Stimulated activated effector memory CD8-positive, alpha-beta T cell treated with anti-CD3 and anti-CD28 coated beads, Interleukin-12 subunit alpha, Interleukin-12 subunit beta, amount 100 ng/mL, for 72 hours (primary cell): ENCODE results near the gene PRSS56.
A peak's percentile ranks its signal among the peaks of the same experiment; 100 is the strongest.

Experiments
- ATAC-seq: fragments of 150-1000 bp; cut with Tn5 transposase; 2 replicates; pipeline ENCODE4 v1.10.0; 2021
- DNase-seq, 2 donors: peaks; one replicate each; pipeline ENCODE4 v3.0.0; 2021 to 2022; ENCODE audit warnings: low spot score in 2 of 2
- H3K27ac Mint-ChIP-seq: one replicate; pipeline ENCODE4 v1.8.0; 2022; ENCODE audit warnings: mild to moderate bottlenecking, mixed read lengths
- H3K36me3 Mint-ChIP-seq: one replicate; pipeline ENCODE4 v1.8.0; 2022; ENCODE audit warnings: mild to moderate bottlenecking, mixed read lengths
- H3K4me1 Mint-ChIP-seq: one replicate; pipeline ENCODE4 v1.8.0; 2022; ENCODE audit warnings: mixed read lengths
- H3K4me3 Mint-ChIP-seq: one replicate; pipeline ENCODE4 v1.8.0; 2022; ENCODE audit warnings: mild to moderate bottlenecking, mixed read lengths
- H3K9me3 Mint-ChIP-seq: one replicate; pipeline ENCODE4 v1.8.0; 2022; ENCODE audit warnings: mixed read lengths

Gene PRSS56

DNA sequence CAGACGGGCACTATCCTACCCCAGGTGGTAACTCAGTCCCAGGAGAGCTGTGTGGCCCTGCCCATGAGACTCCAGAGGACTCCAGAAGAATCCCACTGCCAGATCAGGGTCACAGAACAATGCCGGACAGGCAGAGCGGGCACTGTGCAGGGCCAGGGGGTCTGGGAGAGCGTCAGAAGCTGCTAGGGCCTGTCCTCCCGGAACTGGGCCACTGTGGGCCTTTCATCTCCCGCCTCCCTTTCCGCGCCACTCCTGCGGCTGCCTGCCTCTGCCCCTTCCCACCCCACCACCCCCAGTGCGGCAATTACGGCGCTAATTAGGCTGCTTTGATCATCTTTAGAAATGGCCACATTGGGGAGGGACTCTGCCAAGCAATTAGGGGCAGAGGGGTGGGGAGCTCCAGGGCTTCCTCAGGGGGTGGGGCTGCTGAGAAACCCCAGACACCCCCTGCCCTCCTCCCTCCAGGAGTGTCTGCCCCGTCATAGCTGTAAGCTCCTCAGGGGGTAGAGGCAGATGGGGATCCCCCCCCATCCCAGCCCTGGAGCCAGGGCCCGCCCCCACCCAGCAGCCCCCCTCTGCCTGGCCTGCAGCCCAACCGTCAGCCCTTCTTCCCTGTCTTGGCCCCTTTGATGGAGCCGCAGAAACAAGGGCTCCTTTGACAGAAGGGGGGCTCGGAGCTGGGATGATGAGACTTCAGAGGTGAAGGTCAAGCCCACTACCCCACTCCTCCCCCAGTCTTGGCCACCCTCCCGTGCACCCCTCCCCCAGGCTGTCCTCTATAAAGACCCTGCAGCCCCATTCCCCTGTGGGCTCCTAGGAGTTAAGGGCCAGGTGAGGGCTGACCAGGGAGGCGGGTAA, at the start of gene PRSS56:
PRSS56 (plus strand) TSS at position 808 of the 858 bp plus-strand sequence. CDS start 211 bp downstream, outside the sequence.
- Mint-ChIP-seq H3K4me3 (peak within 1 kb of the TSS; percentile 53), H3K4me1 (peaks cover 11% of the 10 kb centered on the region), H3K36me3 (peaks cover 5% of the 10 kb centered on the region), H3K27ac (no peak within 1 kb of the TSS), H3K9me3 (no peaks in the 10 kb centered on the region)
- DNase-seq (no peak), ATAC-seq (no peak)

DNA sequence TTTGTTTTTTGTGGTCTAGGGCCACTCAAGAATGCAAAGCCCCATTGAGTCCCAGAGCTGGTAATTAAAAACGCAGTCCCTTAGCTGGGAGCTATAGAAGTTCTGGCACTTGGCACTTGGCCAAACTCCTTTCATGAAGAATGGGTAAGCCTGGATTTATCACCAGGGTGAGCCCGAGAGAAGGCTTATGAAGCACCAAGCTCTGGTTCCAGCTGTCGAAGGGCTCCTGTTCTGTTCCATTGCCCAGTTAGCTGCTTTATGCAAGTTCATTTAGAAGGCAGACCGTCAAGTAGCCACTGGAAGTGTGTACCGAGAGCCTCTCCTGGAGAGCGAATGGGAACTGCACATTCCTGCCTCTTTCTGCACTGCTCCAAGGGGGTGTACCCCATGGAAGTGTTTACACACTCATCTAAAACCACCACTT, 46.7 kb upstream of the PRSS56 start:
- H3K4me1 Mint-ChIP-seq: no peaks in the 10 kb centered on the region
- no peaks in the 10 kb centered on the region for H3K36me3 Mint-ChIP-seq
- DNase-seq (no peak), ATAC-seq (no peak)
- no peak overlapping the region for H3K4me3 Mint-ChIP-seq
- H3K9me3 Mint-ChIP-seq: peaks cover 9% of the 10 kb centered on the region
- H3K27ac Mint-ChIP-seq: no peak overlapping the region

DNA sequence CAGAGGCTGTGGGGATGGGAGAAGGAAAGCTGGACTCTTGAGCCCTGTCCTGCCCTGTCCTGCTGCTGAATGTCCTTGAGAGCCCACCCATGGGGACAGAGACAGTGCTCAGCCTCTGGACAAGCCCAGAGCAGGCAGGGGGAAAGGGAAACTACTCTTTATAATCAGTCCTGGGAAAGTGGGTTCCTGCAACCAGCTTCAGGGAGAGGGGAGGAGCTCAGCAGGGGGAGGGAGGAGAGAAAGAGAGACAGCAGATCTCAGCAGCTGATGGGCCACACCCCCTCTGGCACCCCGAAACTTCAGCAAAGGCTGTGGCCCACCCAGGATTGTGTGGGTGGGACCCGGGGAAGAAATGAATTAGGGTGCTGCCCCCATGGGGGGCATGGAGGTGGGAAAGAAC, 44.1 kb upstream of the PRSS56 start:
- ATAC-seq (no peak), DNase-seq (no peak)
- H3K4me3 Mint-ChIP-seq: no peak overlapping the region
- H3K4me1 Mint-ChIP-seq: no peaks in the 10 kb centered on the region
- no peak overlapping the region for H3K27ac Mint-ChIP-seq
- peaks cover 9% of the 10 kb centered on the region for H3K9me3 Mint-ChIP-seq
- no peaks in the 10 kb centered on the region for H3K36me3 Mint-ChIP-seq

DNA sequence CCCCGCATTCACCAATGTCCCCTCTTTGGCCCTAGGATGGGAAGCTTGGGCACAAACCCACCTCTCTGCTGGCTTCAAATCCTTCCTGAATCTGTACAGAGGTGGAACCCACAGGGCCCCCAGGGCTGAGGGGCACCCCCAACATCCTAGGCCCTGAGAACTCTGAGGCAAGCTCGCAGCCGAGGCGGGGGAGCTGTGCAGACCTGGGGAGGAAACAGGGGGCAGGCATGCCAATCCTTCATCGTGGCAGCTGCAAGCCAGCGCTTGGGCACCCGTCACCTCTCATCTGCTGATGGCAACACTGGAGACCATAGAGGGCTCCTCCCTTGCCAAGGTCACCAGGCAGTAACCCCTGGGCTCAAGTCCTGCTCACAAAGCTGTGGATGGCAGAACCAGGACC, 43.4 kb upstream of the PRSS56 start:
- ATAC-seq (no peak), DNase-seq (no peak)
- H3K9me3 Mint-ChIP-seq: peaks cover 9% of the 10 kb centered on the region
- H3K4me3 Mint-ChIP-seq: no peak overlapping the region
- H3K27ac Mint-ChIP-seq: no peak overlapping the region
- H3K4me1 Mint-ChIP-seq: no peaks in the 10 kb centered on the region
- H3K36me3 Mint-ChIP-seq: no peaks in the 10 kb centered on the region

DNA sequence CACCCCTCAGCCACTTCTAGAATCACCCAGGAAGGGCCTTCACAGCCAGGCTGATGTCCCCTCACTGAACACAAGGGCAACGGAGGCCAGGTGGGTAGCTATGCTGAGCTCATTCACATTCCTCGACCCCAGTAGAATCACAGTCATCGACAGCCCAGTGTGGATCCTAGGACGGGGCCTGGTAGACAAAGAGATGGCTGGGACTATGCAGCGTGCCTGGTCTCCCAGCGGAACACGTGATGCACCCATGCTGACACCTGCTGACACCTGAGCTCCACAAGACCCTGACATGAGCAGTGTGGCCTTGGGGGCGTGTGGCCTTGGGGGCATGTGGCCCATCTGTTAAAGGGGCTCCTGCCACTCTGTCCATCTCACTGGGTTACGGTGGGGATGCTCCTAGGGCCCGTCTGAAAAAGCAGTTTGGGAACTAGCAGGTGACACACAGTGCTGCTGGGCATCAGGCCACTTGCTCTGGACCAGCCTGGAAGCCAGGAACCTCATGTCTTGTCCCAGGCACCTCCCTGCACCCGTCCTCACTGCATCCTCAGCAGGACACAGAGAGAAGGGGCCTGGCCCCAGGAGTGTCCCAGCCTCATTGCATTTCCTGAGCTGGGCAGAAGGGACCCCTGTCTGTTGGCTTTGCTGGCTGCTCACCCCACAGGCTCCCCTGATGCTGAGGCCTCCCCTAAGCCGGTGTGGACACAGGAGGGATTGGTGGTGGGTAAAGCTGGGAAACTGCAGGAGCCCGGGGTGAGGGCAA, 42.3 kb upstream of the PRSS56 start:
- Mint-ChIP-seq H3K4me1 (no peaks in the 10 kb centered on the region), H3K36me3 (no peaks in the 10 kb centered on the region), H3K4me3 (no peak overlapping the region), H3K27ac (no peak overlapping the region), H3K9me3 (peaks cover under 1% of the 10 kb centered on the region)
- ATAC-seq (no peak), DNase-seq (no peak)

DNA sequence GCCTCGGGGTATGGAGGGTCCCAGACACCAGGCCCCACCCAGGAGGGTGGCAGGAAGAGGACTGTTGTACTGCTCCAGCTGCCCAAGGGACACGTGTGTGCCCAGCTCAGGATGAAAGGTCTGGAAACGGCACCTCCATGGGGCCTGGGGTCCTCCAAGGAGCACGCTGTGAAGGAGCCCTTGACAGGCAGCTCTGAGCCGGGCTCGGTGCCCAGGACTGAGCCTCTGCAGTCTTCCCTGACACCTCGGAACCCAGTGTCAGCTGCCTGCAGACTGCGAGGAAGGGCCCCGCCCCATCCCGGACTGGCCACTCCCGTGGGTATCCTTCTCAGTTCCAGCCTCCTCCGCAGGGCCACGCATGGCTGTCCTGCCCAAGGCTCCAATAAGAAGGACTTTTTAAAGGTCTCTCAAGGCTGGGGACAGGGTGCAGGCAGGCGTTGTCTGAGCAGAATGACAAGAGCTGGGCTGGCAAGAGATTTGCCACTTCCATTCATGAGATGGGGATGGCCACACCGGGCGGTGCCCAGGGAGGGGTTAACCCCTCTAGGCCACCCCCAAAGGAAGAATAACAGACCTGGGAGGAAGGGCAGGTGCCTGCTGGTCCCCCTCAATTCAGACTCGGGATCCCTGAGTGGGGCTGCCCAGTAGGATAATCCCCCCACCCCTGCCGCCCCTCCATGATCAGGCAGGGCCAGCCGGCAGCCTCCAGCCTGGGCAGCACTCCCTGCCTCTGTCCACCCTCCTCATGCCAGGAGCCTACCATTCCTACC, 41.4 kb upstream of the PRSS56 start:
- Mint-ChIP-seq H3K27ac (no peak overlapping the region), H3K36me3 (no peaks in the 10 kb centered on the region), H3K4me3 (no peak overlapping the region), H3K4me1 (no peaks in the 10 kb centered on the region), H3K9me3 (no peaks in the 10 kb centered on the region)
- no peak for DNase-seq
- no peak for ATAC-seq

DNA sequence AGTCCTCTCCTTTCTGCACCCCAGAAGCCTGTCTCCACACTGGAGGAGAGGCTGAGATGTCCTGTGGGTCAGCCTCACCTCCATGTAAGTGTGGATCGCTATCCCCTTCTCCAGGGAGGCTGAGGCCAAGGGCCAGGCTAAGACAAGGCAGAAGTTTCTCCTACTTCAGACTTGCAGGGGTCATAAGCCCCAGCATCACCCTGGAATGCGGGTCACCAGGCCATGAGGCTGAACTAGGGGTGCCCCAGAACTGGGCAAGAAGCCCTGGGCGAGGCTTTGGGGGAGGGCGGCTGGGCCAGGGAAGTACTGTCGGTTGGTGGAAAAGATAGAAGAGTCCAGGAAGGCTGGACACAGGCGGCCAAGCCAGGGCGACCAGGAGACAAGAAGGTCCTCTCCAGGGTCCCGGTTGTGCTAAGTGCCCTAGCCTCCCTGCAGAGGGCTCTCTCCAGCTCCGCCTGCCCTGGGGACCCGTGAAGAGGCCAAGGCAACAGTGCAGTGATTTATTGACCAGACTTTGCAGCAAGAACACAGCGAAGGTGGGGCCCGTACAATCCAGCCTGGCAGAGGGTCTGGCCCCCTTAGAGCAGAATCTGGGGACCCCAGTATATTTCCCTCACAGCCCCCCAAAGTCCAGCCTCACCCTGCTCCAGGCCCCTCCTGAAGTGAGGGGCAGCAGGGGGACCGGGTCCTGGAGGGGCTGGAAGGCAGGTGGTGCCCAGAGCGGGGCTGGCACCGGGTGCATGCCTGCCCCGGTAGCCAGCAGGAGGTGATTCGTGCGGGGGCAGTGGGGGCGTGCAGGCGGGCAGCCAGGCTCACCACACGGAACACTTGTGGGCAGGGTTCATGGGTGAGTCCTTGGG, 40.6 kb upstream of the PRSS56 start:
- ATAC-seq: no peak
- no peak overlapping the region for H3K27ac Mint-ChIP-seq
- H3K4me1 Mint-ChIP-seq: no peaks in the 10 kb centered on the region
- no peaks in the 10 kb centered on the region for H3K36me3 Mint-ChIP-seq
- H3K4me3 Mint-ChIP-seq: no peak overlapping the region
- H3K9me3 Mint-ChIP-seq: no peaks in the 10 kb centered on the region
- DNase-seq: no peak

DNA sequence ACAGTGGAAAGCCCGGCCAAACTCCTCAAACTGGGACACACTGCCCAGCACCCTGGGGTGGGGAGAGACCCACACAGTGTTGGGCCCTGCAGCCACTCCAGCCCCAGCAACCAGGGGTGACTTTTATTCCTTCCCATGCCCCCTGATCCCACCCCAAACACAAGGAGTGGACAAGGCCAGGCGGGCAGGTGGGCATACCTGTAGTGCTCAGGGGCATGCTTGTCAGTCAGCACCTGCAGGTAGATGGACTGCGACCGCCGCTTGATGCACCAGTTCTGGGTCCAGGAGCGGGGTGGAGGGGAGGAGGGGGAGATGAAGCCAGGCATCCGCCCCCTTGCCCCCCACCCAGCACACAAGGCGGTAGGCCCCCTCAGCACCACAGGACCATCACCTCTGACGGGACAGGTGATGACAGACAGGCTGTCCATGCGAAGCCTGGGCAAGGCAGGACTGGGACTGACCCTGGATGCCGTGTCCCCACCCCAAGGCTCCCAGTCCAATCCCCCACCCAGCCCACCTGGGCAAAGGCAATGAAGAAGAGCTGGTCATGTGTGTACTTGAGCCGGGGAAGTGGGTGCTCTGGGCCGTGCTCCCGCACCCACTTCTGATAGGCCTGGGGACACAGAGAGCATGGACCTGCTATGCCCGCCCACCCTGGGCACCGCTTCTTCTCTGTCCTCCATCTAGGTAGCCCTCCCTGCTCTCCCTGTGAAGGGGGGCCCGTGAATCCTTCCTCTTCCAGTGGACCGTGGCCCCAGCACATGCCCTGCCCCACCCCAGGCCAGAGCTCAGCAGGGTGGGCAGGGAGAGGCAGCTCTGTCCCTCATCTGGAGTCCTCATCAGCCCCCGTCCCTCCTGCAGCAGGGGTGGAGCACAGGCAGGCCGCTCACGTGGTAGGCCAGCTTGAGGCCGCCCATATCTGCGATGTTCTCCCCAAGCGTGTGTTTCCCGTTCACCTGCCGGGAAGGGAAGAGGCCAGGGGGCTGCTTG, 39.7 kb upstream of the PRSS56 start:
- no peaks in the 10 kb centered on the region for H3K4me1 Mint-ChIP-seq
- H3K27ac Mint-ChIP-seq: no peak overlapping the region
- no peak overlapping the region for H3K4me3 Mint-ChIP-seq
- no peaks in the 10 kb centered on the region for H3K36me3 Mint-ChIP-seq
- no peak for DNase-seq
- no peak for ATAC-seq
- H3K9me3 Mint-ChIP-seq: no peaks in the 10 kb centered on the region

DNA sequence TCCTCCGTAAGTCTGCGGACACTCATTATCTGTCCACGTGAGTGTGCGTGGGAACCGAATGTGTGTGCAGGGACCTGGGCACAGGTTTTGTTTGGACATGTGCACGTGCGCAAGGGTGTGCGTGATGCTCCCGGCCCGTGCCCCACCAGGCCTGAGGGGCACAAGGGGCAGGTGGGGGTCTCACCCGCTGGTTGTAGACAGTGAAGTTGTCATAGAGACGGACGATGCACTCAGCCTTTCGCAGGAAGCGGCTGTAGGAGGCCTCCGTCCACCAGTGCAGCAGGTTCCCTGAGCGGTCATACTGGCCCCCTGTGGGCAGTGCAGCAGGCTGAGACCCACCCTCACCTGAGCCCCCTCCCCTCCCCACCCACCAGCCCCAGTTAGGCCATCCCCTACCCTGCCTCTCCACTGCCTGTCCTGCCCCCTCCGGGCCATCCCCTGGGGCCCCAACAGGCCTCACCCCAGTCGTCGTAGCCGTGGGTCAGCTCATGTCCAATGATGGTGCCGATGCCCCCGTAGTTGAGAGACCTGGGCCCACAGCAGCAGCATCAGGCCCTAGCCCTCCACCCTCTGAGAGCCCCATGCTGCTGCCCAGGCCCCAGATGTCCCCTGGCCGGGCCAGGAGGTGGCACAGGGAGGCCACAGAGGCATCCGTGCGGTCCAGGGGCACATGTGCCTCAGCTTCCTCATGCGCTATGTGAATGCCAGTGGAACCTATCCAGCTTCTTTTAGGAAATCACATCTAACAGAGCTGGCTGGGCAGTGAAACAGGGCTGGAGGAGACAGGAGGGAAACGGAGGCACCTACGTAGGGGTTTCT, 38.7 kb upstream of the PRSS56 start:
- ATAC-seq: no peak
- no peak overlapping the region for H3K27ac Mint-ChIP-seq
- H3K36me3 Mint-ChIP-seq: no peaks in the 10 kb centered on the region
- H3K4me3 Mint-ChIP-seq: no peak overlapping the region
- no peaks in the 10 kb centered on the region for H3K9me3 Mint-ChIP-seq
- no peaks in the 10 kb centered on the region for H3K4me1 Mint-ChIP-seq
- DNase-seq: no peak

DNA sequence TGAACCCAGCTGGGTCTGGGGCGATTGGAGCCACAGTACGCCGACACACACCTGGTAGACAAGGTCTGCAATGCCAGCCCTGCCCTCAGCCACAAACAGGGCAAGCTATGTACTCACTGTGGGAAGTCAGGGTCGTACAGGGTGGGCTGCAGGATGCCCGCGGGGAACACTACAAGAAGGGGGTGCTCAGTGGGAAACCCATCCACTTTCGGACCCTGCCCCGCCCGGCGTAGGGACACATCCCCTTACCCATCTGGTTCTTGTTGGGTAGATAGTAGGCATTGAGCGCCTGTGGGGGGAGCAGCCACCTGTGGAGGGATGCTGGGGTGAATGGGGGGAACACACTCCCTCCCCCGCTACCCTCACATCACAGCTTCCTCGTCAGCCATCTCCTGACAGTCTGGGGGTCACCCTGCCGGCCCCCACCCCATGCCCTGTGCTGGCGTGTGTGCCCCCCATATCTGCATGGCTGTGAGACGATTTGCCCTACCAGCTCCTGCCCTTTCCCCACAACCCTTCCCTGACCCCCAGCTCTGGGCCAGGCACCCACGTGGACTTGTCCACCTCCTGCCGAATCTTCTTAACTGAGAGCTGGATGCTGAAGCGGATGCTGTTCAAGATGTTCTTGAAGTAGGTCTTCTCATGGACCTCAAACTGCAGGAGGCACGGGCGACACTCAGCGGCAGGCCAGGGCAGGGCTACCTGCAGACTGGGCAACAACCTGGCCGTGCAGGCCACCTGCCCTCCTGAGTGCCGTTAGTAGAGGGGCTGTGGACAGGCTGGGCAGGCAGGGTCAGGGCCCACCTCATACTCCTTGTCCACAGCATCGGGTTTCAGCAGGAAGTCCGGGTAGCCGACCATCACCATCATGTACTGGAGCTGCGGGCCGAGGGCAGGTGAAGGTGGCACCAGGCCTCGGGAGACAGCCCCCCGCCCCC, 37.6 kb upstream of the PRSS56 start:
- DNase-seq (no peak), ATAC-seq (no peak)
- no peak overlapping the region for H3K27ac Mint-ChIP-seq

DNA sequence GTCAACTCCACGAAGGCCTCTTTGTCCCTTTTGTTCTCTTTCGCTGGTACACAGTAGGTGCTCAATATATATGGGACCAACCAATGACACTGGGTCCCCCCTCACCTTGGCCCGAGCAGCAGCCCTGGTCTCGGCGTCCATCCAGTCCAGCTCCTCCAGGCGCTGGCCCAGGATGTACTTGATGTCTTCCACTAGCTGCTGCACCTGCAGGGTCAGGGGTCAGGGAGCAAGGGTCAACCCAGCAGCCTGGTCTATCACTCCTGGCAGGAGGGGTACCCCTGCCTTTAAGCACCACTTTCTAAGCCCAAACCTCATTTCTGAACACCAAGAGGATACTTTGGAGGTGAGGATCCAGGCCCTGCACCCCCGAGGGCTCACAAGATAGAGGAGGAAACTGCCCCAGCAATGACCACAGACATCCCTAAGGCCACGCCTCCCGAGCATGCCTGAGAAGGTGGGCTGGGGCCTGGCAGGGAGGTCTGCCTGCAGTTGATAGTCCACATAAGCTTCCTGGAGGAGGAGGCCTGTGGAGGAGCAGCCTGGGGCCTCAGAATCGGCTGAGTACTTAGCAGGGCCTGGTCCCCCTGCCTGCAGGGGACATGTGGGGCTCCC, 36.8 kb upstream of the PRSS56 start:
- Mint-ChIP-seq H3K27ac (no peak overlapping the region), H3K4me1 (no peaks in the 10 kb centered on the region)

More for the DNA sequence above, 37.6 kb upstream of the PRSS56 start:
- no peaks in the 10 kb centered on the region for H3K36me3 Mint-ChIP-seq
- no peaks in the 10 kb centered on the region for H3K9me3 Mint-ChIP-seq
- H3K4me3 Mint-ChIP-seq: no peak overlapping the region
- no peaks in the 10 kb centered on the region for H3K4me1 Mint-ChIP-seq

More for the DNA sequence above, 36.8 kb upstream of the PRSS56 start:
- ATAC-seq: no peak
- H3K36me3 Mint-ChIP-seq: no peaks in the 10 kb centered on the region
- no peak overlapping the region for H3K4me3 Mint-ChIP-seq
- H3K9me3 Mint-ChIP-seq: no peaks in the 10 kb centered on the region
- DNase-seq: no peak
